ENCODE results near the gene RNF212.

DNA sequence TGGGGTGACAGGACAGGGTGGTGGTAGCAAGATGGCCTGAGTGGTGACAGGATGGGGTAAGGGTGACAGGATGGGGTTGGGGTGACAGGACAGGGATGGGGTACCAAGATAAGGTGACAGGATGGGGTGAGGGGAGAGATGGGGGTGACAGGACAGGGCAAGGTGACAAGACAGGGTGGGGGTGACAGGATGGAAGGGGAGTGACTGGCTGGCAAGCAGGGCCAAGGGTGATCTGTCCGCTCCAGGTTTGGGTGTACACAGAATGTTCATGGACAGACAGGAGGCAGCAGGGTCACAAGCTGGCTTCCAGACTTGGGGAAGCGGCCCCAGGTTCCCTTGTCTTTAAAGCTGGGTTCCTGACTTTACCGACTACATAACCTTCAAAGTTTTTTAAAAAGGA is 23.3 kb downstream of the RNF212 start:
- TF ChIP-seq, protein P1, sequence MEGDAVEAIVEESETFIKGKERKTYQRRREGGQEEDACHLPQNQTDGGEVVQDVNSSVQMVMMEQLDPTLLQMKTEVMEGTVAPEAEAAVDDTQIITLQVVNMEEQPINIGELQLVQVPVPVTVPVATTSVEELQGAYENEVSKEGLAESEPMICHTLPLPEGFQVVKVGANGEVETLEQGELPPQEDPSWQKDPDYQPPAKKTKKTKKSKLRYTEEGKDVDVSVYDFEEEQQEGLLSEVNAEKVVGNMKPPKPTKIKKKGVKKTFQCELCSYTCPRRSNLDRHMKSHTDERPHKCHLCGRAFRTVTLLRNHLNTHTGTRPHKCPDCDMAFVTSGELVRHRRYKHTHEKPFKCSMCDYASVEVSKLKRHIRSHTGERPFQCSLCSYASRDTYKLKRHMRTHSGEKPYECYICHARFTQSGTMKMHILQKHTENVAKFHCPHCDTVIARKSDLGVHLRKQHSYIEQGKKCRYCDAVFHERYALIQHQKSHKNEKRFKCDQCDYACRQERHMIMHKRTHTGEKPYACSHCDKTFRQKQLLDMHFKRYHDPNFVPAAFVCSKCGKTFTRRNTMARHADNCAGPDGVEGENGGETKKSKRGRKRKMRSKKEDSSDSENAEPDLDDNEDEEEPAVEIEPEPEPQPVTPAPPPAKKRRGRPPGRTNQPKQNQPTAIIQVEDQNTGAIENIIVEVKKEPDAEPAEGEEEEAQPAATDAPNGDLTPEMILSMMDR (IDR thresholded peaks at IDR 0.05), result no peak
- no peak for TF ChIP-seq POLR2A (IDR thresholded peaks at IDR 0.05)
